ENCODE results near the gene ETV6. TPM values are rescaled to one million over a fixed set of nuclear protein-coding genes. Genes with fewer than 3 reads are reported as not detected.

ETV6 gene
- polyA plus RNA-seq (2012; ENCODE audit: insufficient read length, low read depth), result 4.4 TPM

DNA sequence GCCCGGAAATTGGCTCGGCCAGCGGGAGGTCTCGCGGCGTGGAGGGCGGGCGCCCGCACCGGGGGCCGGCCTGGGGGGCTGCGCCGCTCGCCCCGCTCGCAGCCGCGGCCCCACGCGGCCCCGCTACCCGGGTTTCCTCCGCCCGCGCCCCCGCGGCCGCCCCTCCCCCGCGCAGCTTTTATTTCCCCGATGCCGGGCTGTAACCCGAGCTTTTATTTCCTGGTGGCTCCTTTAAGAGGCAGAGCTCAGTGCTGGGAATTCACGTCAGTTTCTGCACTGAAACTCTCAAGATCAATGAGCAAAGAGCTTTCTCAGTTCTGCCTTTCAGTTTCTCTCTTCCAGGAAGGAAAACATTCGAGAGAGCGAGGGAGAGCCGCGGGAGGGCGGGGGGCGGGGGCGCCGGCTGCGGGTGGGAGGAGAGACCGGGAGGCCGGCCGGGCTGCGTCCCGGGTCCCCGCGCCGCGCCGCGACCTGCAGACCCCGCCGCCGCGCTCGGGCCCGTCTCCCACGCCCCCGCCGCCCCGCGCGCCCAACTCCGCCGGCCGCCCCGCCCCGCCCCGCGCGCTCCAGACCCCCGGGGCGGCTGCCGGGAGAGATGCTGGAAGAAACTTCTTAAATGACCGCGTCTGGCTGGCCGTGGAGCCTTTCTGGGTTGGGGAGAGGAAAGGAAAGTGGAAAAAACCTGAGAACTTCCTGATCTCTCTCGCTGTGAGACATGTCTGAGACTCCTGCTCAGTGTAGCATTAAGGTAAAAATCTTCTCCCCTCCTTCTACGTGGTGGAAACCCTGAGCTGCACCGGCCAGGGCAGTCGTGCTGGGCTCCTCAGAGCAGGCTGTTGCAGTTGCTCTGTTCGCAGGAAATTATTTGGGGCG, at the start of gene ETV6:
Gene ETV6, plus strand, starts transcription at position 262 of the 873 bp plus-strand sequence. Its CDS starts 454 bp downstream, at position 716.
- TF ChIP-seq POLR2AphosphoS5 (IDR thresholded peaks at IDR 0.05; ENCODE audit: low read depth, low read length), result no peak
- no peak for TF ChIP-seq REST (IDR thresholded peaks at IDR 0.05; ENCODE audit: insufficient read depth in 1 of 2, low read depth in 2 of 2, low read length in 2 of 2)
- no peak for TF ChIP-seq FOXP2 (optimal IDR thresholded peaks at IDR 0.05; ENCODE audit: borderline replicate concordance, extremely low read depth, extremely low read length, insufficient read depth)
- no peak for TF ChIP-seq SIN3A (IDR thresholded peaks at IDR 0.05; ENCODE audit: borderline replicate concordance, insufficient read depth, low read length)
- no peak for TF ChIP-seq TAF1 (IDR thresholded peaks at IDR 0.05; ENCODE audit: borderline replicate concordance, insufficient read depth, low read length)

- TF ChIP-seq FOXP2 (optimal IDR thresholded peaks at IDR 0.05; ENCODE audit: borderline replicate concordance, extremely low read depth, extremely low read length, insufficient read depth) (no peak), SIN3A (IDR thresholded peaks at IDR 0.05; ENCODE audit: borderline replicate concordance, insufficient read depth, low read length) (no peak), TAF1 (IDR thresholded peaks at IDR 0.05; ENCODE audit: borderline replicate concordance, insufficient read depth, low read length) (no peak), REST (IDR thresholded peaks at IDR 0.05; ENCODE audit: insufficient read depth in 1 of 2, low read depth in 2 of 2, low read length in 2 of 2) (no peak), POLR2AphosphoS5 (IDR thresholded peaks at IDR 0.05; ENCODE audit: low read depth, low read length) (no peak)
Measured at GRCh38 chr12:11600199-11600598, 49.3 kb upstream of the ETV6 start.

DNA sequence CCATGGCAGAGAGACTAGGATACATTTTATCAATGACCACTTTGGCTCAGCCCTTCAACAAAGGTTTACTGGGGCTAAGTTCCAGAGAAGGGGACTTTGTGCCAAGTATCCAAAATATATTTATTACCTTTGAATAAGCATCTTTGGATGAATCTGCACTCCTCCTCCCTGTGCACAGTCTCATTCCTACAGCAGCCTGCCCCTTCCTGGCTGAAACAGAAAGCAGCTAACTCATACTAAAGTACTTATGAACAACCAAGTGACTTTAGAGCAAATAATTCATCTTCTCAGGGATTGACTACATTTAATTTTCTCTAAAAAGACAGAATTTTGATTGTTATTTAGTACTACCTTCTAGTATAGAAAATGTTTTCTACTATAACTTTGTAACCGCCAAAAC, 47.8 kb upstream of the ETV6 start:
- TF ChIP-seq REST (IDR thresholded peaks at IDR 0.05; ENCODE audit: insufficient read depth in 1 of 2, low read depth in 2 of 2, low read length in 2 of 2) (no peak), FOXP2 (optimal IDR thresholded peaks at IDR 0.05; ENCODE audit: borderline replicate concordance, extremely low read depth, extremely low read length, insufficient read depth) (no peak), POLR2AphosphoS5 (IDR thresholded peaks at IDR 0.05; ENCODE audit: low read depth, low read length) (no peak), TAF1 (IDR thresholded peaks at IDR 0.05; ENCODE audit: borderline replicate concordance, insufficient read depth, low read length) (no peak), SIN3A (IDR thresholded peaks at IDR 0.05; ENCODE audit: borderline replicate concordance, insufficient read depth, low read length) (no peak)

- no peak for TF ChIP-seq TAF1 (IDR thresholded peaks at IDR 0.05; ENCODE audit: borderline replicate concordance, insufficient read depth, low read length)
- TF ChIP-seq FOXP2 (optimal IDR thresholded peaks at IDR 0.05; ENCODE audit: borderline replicate concordance, extremely low read depth, extremely low read length, insufficient read depth), result no peak
- TF ChIP-seq SIN3A (IDR thresholded peaks at IDR 0.05; ENCODE audit: borderline replicate concordance, insufficient read depth, low read length), result no peak
- TF ChIP-seq REST (IDR thresholded peaks at IDR 0.05; ENCODE audit: insufficient read depth in 1 of 2, low read depth in 2 of 2, low read length in 2 of 2), result no peak
- no peak for TF ChIP-seq POLR2AphosphoS5 (IDR thresholded peaks at IDR 0.05; ENCODE audit: low read depth, low read length)
Measured at GRCh38 chr12:11607313-11608081, 42.0 kb upstream of the ETV6 start.
